H1 (cell line): ENCODE results near the gene ATP23. TPM values are rescaled to one million over a fixed set of nuclear protein-coding genes. Genes with fewer than 3 reads are reported as not detected.

ENCODE experiments used
- CTCF ChIA-PET: fragments of 300-600 bp; sonication (Branson Sonifier 250); formaldehyde crosslinking; loops from one replicate; lab custom pipeline; 2021; ENCODE audit not compliant: partially characterized antibody; lab: Charles Lee
- POLR2A ChIA-PET: fragments of 300-600 bp; sonication (Branson Sonifier 250); formaldehyde crosslinking; loops from one replicate; lab custom pipeline; 2021; ENCODE audit warnings: inconsistent platforms; ENCODE audit not compliant: partially characterized antibody; lab: Charles Lee
- DNase-seq, 2 experiments: peaks; one replicate each; pipeline versions ENCODE4 v3.0.0 to v3.0.0-alpha.2; 2010 to 2022; ENCODE audit warnings: low spot score in 2 of 2, low read depth in 1 of 2, mixed read lengths in 1 of 2
- FAIRE-seq: peaks from 2 replicates; lab custom pipeline; 2011; peaks lifted over from hg19 to GRCh38; lab: Jason Lieb, UNC
- H2AFZ ChIP-seq: 2 replicates; pipeline ENCODE4 v1.8.1; 2012; ENCODE audit warnings: low read length, inconsistent platforms
- H2AK5ac ChIP-seq: 2 replicates; pipeline ENCODE4 v1.6.1; 2013; ENCODE audit warnings: low read depth, low read length
- H2BK120ac ChIP-seq: replicated peaks from 2 replicates; pipeline ENCODE3; 2013; ENCODE audit warnings: low read depth, low read length, inconsistent platforms
- H2BK12ac ChIP-seq: 2 replicates; pipeline ENCODE4 v1.6.1; 2013; ENCODE audit warnings: low read depth, low read length
- H2BK15ac ChIP-seq: 2 replicates; pipeline ENCODE4 v1.6.1; 2013; ENCODE audit warnings: low read length
- H2BK20ac ChIP-seq: 2 replicates; pipeline ENCODE4 v1.6.1; 2013; ENCODE audit warnings: low read length
- H2BK5ac ChIP-seq: 2 replicates; pipeline ENCODE4 v1.6.1; 2013; ENCODE audit warnings: low read depth, low read length
- H3K14ac ChIP-seq: 2 replicates; pipeline ENCODE4 v1.6.1; 2013; ENCODE audit warnings: inconsistent platforms; ENCODE audit not compliant: insufficient read length
- H3K18ac ChIP-seq: 2 replicates; pipeline ENCODE4 v1.6.1; 2013; ENCODE audit warnings: low read length; ENCODE audit errors: extremely low read depth
- H3K23ac ChIP-seq: 2 replicates; pipeline ENCODE4 v1.6.1; 2013; ENCODE audit warnings: inconsistent platforms; ENCODE audit not compliant: insufficient read length
- H3K23me2 ChIP-seq: 2 replicates; pipeline ENCODE4 v1.6.1; 2013; ENCODE audit warnings: low read depth, low read length
- H3K27ac ChIP-seq: 2 replicates; pipeline ENCODE4 v1.6.1; 2011; ENCODE audit warnings: low read depth, low read length, inconsistent platforms
- H3K27me3 ChIP-seq, 4 experiments: replicated peaks in 1 of 4; 1 replicate in 1 of 4; 2 replicates in 3 of 4; pipeline versions ENCODE4 v1.6.1 to v1.8.1; 2011 to 2013; ENCODE audit warnings: low read length in 3 of 4, mild to moderate bottlenecking in 3 of 4, inconsistent platforms in 2 of 4, mixed read lengths in 2 of 4, moderate library complexity in 1 of 4; ENCODE audit not compliant: control insufficient read depth in 3 of 4, insufficient read depth in 3 of 4; ENCODE audit errors: extremely low read depth in 1 of 4
- H3K36me3 ChIP-seq, 4 experiments: 2 replicates each; pipeline versions ENCODE4 v1.6.1 to v1.8.1; 2011 to 2013; ENCODE audit warnings: mild to moderate bottlenecking in 4 of 4, low read length in 3 of 4, moderate library complexity in 2 of 4, control low read depth in 1 of 4, inconsistent platforms in 1 of 4; ENCODE audit not compliant: insufficient read depth in 4 of 4, control insufficient read depth in 2 of 4
- H3K4ac ChIP-seq: replicated peaks from 2 replicates; pipeline ENCODE3; 2013; ENCODE audit warnings: low read length, low read depth, mixed read lengths, inconsistent platforms; ENCODE audit not compliant: insufficient read length
- H3K4me1 ChIP-seq, 4 experiments: replicated peaks in 1 of 4; 1 replicate in 1 of 4; 2 replicates in 3 of 4; pipeline versions ENCODE4 v1.6.1 to v1.8.1; 2011 to 2013; ENCODE audit warnings: low read length in 3 of 4, inconsistent platforms in 2 of 4, mixed read lengths in 1 of 4; ENCODE audit not compliant: insufficient read depth in 4 of 4, control insufficient read depth in 3 of 4
- H3K4me2 ChIP-seq, 2 experiments: 2 replicates each; pipeline versions ENCODE4 v1.6.1 to v1.8.1; 2011 to 2013; ENCODE audit warnings: low read depth in 2 of 2, low read length in 2 of 2, control low read depth in 1 of 2, inconsistent platforms in 1 of 2, mild to moderate bottlenecking in 1 of 2; ENCODE audit not compliant: insufficient read depth in 1 of 2
- H3K4me3 ChIP-seq, 4 experiments: fragments of 200-600, 300-600 bp in 1 of 4; sonication (generic), shearing (Covaris generic), sonication (Bioruptor Twin) in 1 of 4; 2 replicates each; pipeline versions ENCODE4 v1.5.1 to v1.8.1; 2011 to 2016; ENCODE audit warnings: low read length in 4 of 4, low read depth in 3 of 4, control low read depth in 2 of 4, inconsistent platforms in 2 of 4, mild to moderate bottlenecking in 2 of 4, mixed read lengths in 1 of 4, moderate library complexity in 1 of 4; ENCODE audit not compliant: insufficient read depth in 2 of 4; ENCODE audit errors: extremely low read depth in 1 of 4
- H3K56ac ChIP-seq: replicated peaks from 2 replicates; pipeline ENCODE3; 2013; ENCODE audit warnings: low read depth, mild to moderate bottlenecking, mixed read lengths, low read length, inconsistent platforms; ENCODE audit not compliant: insufficient read length
- H3K79me1 ChIP-seq: 2 replicates; pipeline ENCODE4 v1.6.1; 2013; ENCODE audit warnings: low read depth, low read length, control low read depth
- H3K79me2 ChIP-seq, 2 experiments: 2 replicates each; pipeline versions ENCODE4 v1.6.1 to v1.8.1; 2012 to 2013; ENCODE audit warnings: low read length in 2 of 2, mild to moderate bottlenecking in 2 of 2, inconsistent platforms in 1 of 2; ENCODE audit not compliant: insufficient read depth in 2 of 2, control insufficient read depth in 1 of 2
- H3K9ac ChIP-seq, 4 experiments: replicated peaks in 1 of 4; 1 replicate in 1 of 4; 2 replicates in 3 of 4; pipeline versions ENCODE4 v1.6.1 to v1.8.1; 2011 to 2013; ENCODE audit warnings: low read depth in 3 of 4, low read length in 3 of 4, control low read depth in 2 of 4, mild to moderate bottlenecking in 2 of 4, moderate library complexity in 2 of 4, inconsistent platforms in 1 of 4; ENCODE audit errors: extremely low read depth in 1 of 4
- H3K9me3 ChIP-seq, 2 experiments: 2 replicates each; pipeline versions ENCODE4 v1.6.1 to v1.8.1; 2012 to 2013; ENCODE audit warnings: mild to moderate bottlenecking in 2 of 2, moderate library complexity in 2 of 2, control low read depth in 1 of 2, inconsistent platforms in 1 of 2, low read depth in 1 of 2, low read length in 1 of 2, mixed read lengths in 1 of 2; ENCODE audit not compliant: insufficient read depth in 2 of 2
- H4K20me1 ChIP-seq, 2 experiments: replicated peaks in 1 of 2; 2 replicates each; pipeline versions ENCODE3 to v1.8.1; 2011 to 2013; ENCODE audit warnings: inconsistent platforms in 2 of 2, low read length in 2 of 2, mild to moderate bottlenecking in 1 of 2; ENCODE audit not compliant: insufficient read depth in 2 of 2, control insufficient read depth in 1 of 2
- H4K5ac ChIP-seq: 2 replicates; pipeline ENCODE4 v1.6.1; 2013; ENCODE audit warnings: low read length, low read depth, mixed read lengths, inconsistent platforms; ENCODE audit not compliant: insufficient read length
- H4K8ac ChIP-seq: 2 replicates; pipeline ENCODE4 v1.8.0; 2013; ENCODE audit warnings: mild to moderate bottlenecking, moderate library complexity, low read length, inconsistent platforms; ENCODE audit not compliant: insufficient read depth; ENCODE audit errors: extremely low read depth
- H4K91ac ChIP-seq: replicated peaks from 2 replicates; pipeline ENCODE3; 2013; ENCODE audit warnings: low read length, mixed read lengths, inconsistent platforms; ENCODE audit not compliant: insufficient read length
- POLR2A ChIP-seq, 2 experiments: IDR thresholded peaks; 1 replicate in 1 of 2; 2 replicates in 1 of 2; pipeline ENCODE4 v1.6.1; 2011; ENCODE audit warnings: low read depth in 2 of 2, low read length in 2 of 2, mild to moderate bottlenecking in 2 of 2; ENCODE audit errors: control extremely low read depth in 1 of 2
- SAP30 ChIP-seq: fragments of 300-600 bp; sonication (generic); IDR thresholded peaks from 2 replicates; pipeline ENCODE4 v1.7.1; 2012; ENCODE audit warnings: low read length, moderate library complexity, mild to moderate bottlenecking, inconsistent platforms; ENCODE audit not compliant: insufficient read depth, insufficient replicate concordance
- WGBS, 2 experiments: shearing (Covaris generic) in 1 of 2; methylation state at CpG; one replicate each; pipeline versions ENCODE4 v1.1.6 to v1.1.7; 2013 to 2015; ENCODE audit warnings: low lambda C conversion rate in 2 of 2, mixed read lengths in 2 of 2, inconsistent platforms in 1 of 2, low coverage in 1 of 2, missing lambda C conversion rate in 1 of 2; ENCODE audit not compliant: insufficient replicate concordance in 2 of 2, insufficient coverage in 1 of 2, insufficient read length in 1 of 2; ENCODE audit errors: extremely low coverage in 1 of 2, missing lambda C conversion rate in 1 of 2; 5-methylcytosine and 5-hydroxymethylcytosine counted together
- polyA plus RNA-seq, 7 experiments: library from polyadenylated mRNA; depleted of rRNA in 3 of 7; stranded (reverse) in 5 of 7; unstranded in 2 of 7; fragments of >200 nt in 5 of 7; fragments of 200-250 nt in 2 of 7; gene quantifications; 1 replicate in 5 of 7; 2 replicates in 1 of 7; 4 replicates in 1 of 7; pipeline versions ENCODE4 v1.2.1 to v1.2.3, GENCODE V29; 2011 to 2013; ENCODE audit warnings: missing spikeins in 2 of 7, mixed read lengths in 2 of 7
- total RNA-seq: library from RNA; stranded (reverse); fragmentation: NEBNext Ultra II Directional; extraction: Animal tissue kit (Norgen Biotek cat#: 25700); gene quantifications from 2 replicates; pipeline ENCODE4 v1.2.1, GENCODE V29; 2021

ATP23 gene
- total and polyA plus RNA-seq, 2 of the 8 experiments (the other 6 are each of a cell fraction or from before 2014, with no cell fraction given): 10.2 to 13.5 TPM

- DNase-seq (no peak), FAIRE-seq (no peak)
- no peak overlapping the region for H3K56ac ChIP-seq
Measured at GRCh38 chr12:57907281-57907680, 34.1 kb upstream of the ATP23 start.

More at GRCh38 chr12:57907281-57907680, 34.1 kb upstream of the ATP23 start:
- Histone ChIP-seq H3K4me3 (no peak overlapping the region), H3K27ac (no peak overlapping the region), H3K27me3 (peaks cover 0 to 4% (median 0%) of the 10 kb centered on the region in 4 experiments; a peak in 4 of 7 replicates), H3K23me2 (no peaks in the 10 kb centered on the region; the same call in 1 of the 2 replicates), H2BK12ac (no peak overlapping the region), H3K23ac (no peak overlapping the region), H3K4ac (no peak overlapping the region), H3K79me2 (no peaks in the 10 kb centered on the region), H2BK120ac (no peak overlapping the region), H3K9me3 (no peaks in the 10 kb centered on the region), H3K14ac (no peak overlapping the region), H3K79me1 (no peaks in the 10 kb centered on the region), H4K8ac (no peak overlapping the region), H2AFZ (0 out of 2 replicates have a peak overlapping the region, but pooled peaks have one; percentile 15), H2BK20ac (no peak overlapping the region), H3K36me3 (no peaks in the 10 kb centered on the region), H4K20me1 (no peaks in the 10 kb centered on the region), H4K5ac (no peak overlapping the region), H4K91ac (no peak overlapping the region), H2AK5ac (no peak overlapping the region), H3K4me2 (no peak overlapping the region), H2BK5ac (no peak overlapping the region), H3K18ac (no peak overlapping the region), H3K9ac (no peak overlapping the region), H2BK15ac (0 out of 2 replicates have a peak overlapping the region, but pooled peaks have one; percentile 49), H3K4me1 (no peaks in the 10 kb centered on the region)
- 51% methylated on average over 3 of the region's 3 CpGs; no CpG with 5 or more reads in 1 of the 2 experiments for WGBS, 2 experiments
- TF ChIP-seq POLR2A (IDR thresholded peaks at IDR 0.05; ENCODE audit: control extremely low read depth in 1 of 2, low read depth in 2 of 2, low read length in 2 of 2): no peak
- TF ChIP-seq SAP30: no peak
- ChIA-PET CTCF (interaction anchor here (1.0 to 10.7 kb wide), 8 partner anchors 11 to 104 kb away, joined by 3 to 181 read pairs (median 28); partner anchors contain the start of genes AVIL and CTDSP2), POLR2A (interaction anchor here (0.7 to 4.5 kb wide), 5 partner anchors 9 to 64 kb away, joined by 3 to 22 read pairs (median 3); partner anchors contain the start of gene CTDSP2)
